ENCODE measurements around the gene IFITM1.
A peak's percentile ranks its signal among the peaks of the same experiment; 100 is the strongest.
"Not testable (repeated sequence)": the region's sequence is repeated elsewhere in the genome, so short reads cannot be mapped to it uniquely, and the experiment has no call there.

IFITM1 gene

GRCh38 chr11:311013-311748 lies 2.7 kb upstream of the IFITM1 start:
- H3K27ac ChIP-seq; H3K9ac ChIP-seq (ENCODE audit: insufficient read length); H3K36me3 ChIP-seq (ENCODE audit: insufficient read depth, low read length); H3K4me3 ChIP-seq; DNase-seq (ENCODE audit: low read depth, low spot score); H3K9me3 ChIP-seq (ENCODE audit: low read depth, low read length): not testable (repeated sequence)

GRCh38 chr11:312092-312816 lies 1.6 kb upstream of the IFITM1 start:
- no peak for DNase-seq (ENCODE audit: low read depth, low spot score)
- Histone ChIP-seq H3K9ac (ENCODE audit: insufficient read length) (peak overlapping the region; percentile 52), H3K4me3 (no peak overlapping the region; the same call in 1 of the 2 replicates), H3K36me3 (ENCODE audit: insufficient read depth, low read length) (no peaks in the 10 kb centered on the region), H3K9me3 (ENCODE audit: low read depth, low read length) (no peaks in the 10 kb centered on the region), H3K27ac (peak overlapping the region; percentile 94)
- TF ChIP-seq POLR2AphosphoS5 (IDR thresholded peaks at IDR 0.05; ENCODE audit: borderline replicate concordance, low read depth, low read length): no peak
- TF ChIP-seq FOXP2 (optimal IDR thresholded peaks at IDR 0.05; ENCODE audit: control extremely low read depth, extremely low read length, insufficient read depth): no peak
- no peak for TF ChIP-seq EZH2 (IDR thresholded peaks at IDR 0.05)

GRCh38 chr11:313304-313786 lies 495 bp upstream of the IFITM1 start:
- Histone ChIP-seq H3K27ac (peak overlapping the region; percentile 94), H3K9ac (ENCODE audit: insufficient read length) (peak overlapping the region; percentile 52), H3K4me3 (peak overlapping the region; percentile 79), H3K36me3 (ENCODE audit: insufficient read depth, low read length) (no peaks in the 10 kb centered on the region), H3K9me3 (ENCODE audit: low read depth, low read length) (no peaks in the 10 kb centered on the region)
- TF ChIP-seq POLR2AphosphoS5 (IDR thresholded peaks at IDR 0.05; ENCODE audit: borderline replicate concordance, low read depth, low read length): no peak
- TF ChIP-seq FOXP2 (optimal IDR thresholded peaks at IDR 0.05; ENCODE audit: control extremely low read depth, extremely low read length, insufficient read depth): no peak
- no peak for TF ChIP-seq EZH2 (IDR thresholded peaks at IDR 0.05)
- DNase-seq (ENCODE audit: low read depth, low spot score): no peak

GRCh38 chr11:314554-314875 lies 675 bp downstream of the IFITM1 start:
- H3K9ac ChIP-seq (ENCODE audit: insufficient read length): peak overlapping the region; percentile 52
- not testable (repeated sequence) for DNase-seq (ENCODE audit: low read depth, low spot score); H3K36me3 ChIP-seq (ENCODE audit: insufficient read depth, low read length); H3K9me3 ChIP-seq (ENCODE audit: low read depth, low read length); H3K27ac ChIP-seq
- H3K4me3 ChIP-seq: peak overlapping the region; percentile 79

GRCh38 chr11:315051-315481 lies 1.2 kb downstream of the IFITM1 start:
- Histone ChIP-seq H3K27ac (no peak overlapping the region), H3K4me3 (peak overlapping the region; percentile 48), H3K36me3 (ENCODE audit: insufficient read depth, low read length) (no peaks in the 10 kb centered on the region), H3K9ac (ENCODE audit: insufficient read length) (no peak overlapping the region), H3K9me3 (ENCODE audit: low read depth, low read length) (no peaks in the 10 kb centered on the region)
- DNase-seq (ENCODE audit: low read depth, low spot score): no peak
- TF ChIP-seq EZH2 (IDR thresholded peaks at IDR 0.05) (no peak), POLR2AphosphoS5 (IDR thresholded peaks at IDR 0.05; ENCODE audit: borderline replicate concordance, low read depth, low read length) (no peak), FOXP2 (optimal IDR thresholded peaks at IDR 0.05; ENCODE audit: control extremely low read depth, extremely low read length, insufficient read depth) (no peak)

- no peak for TF ChIP-seq POLR2AphosphoS5 (IDR thresholded peaks at IDR 0.05; ENCODE audit: borderline replicate concordance, low read depth, low read length)
- TF ChIP-seq FOXP2 (optimal IDR thresholded peaks at IDR 0.05; ENCODE audit: control extremely low read depth, extremely low read length, insufficient read depth): no peak
- no peak for TF ChIP-seq EZH2 (IDR thresholded peaks at IDR 0.05)
- no peak overlapping the region for H3K27ac ChIP-seq
- no peak overlapping the region for H3K9ac ChIP-seq (ENCODE audit: insufficient read length)
- H3K9me3 ChIP-seq (ENCODE audit: low read depth, low read length): no peaks in the 10 kb centered on the region
- peak overlapping the region; percentile 48; the same call in 1 of the 2 replicates for H3K4me3 ChIP-seq
- no peak for DNase-seq (ENCODE audit: low read depth, low spot score)
- no peaks in the 10 kb centered on the region for H3K36me3 ChIP-seq (ENCODE audit: insufficient read depth, low read length)
Measured at GRCh38 chr11:315516-315994, 1.7 kb downstream of the IFITM1 start.

GRCh38 chr11:316031-316701 lies 2.3 kb downstream of the IFITM1 start:
- Histone ChIP-seq H3K27ac (no peak overlapping the region), H3K9me3 (ENCODE audit: low read depth, low read length) (no peaks in the 10 kb centered on the region), H3K4me3 (no peak overlapping the region), H3K9ac (ENCODE audit: insufficient read length) (no peak overlapping the region), H3K36me3 (ENCODE audit: insufficient read depth, low read length) (no peaks in the 10 kb centered on the region)
- TF ChIP-seq POLR2AphosphoS5 (IDR thresholded peaks at IDR 0.05; ENCODE audit: borderline replicate concordance, low read depth, low read length) (no peak), EZH2 (IDR thresholded peaks at IDR 0.05) (no peak), FOXP2 (optimal IDR thresholded peaks at IDR 0.05; ENCODE audit: control extremely low read depth, extremely low read length, insufficient read depth) (no peak)
- no peak for DNase-seq (ENCODE audit: low read depth, low spot score)

- Histone ChIP-seq H3K4me3 (no peak overlapping the region), H3K9ac (ENCODE audit: insufficient read length) (no peak overlapping the region)
Measured at GRCh38 chr11:316891-317301, 3.1 kb downstream of the IFITM1 start.

GRCh38 chr11:317668-318404 lies 4.0 kb downstream of the IFITM1 start:
- not testable (repeated sequence) for H3K9me3 ChIP-seq (ENCODE audit: low read depth, low read length); H3K4me3 ChIP-seq; H3K36me3 ChIP-seq (ENCODE audit: insufficient read depth, low read length); H3K9ac ChIP-seq (ENCODE audit: insufficient read length); DNase-seq (ENCODE audit: low read depth, low spot score)
- H3K27ac ChIP-seq: peak overlapping the region; percentile 67

More at GRCh38 chr11:316891-317301, 3.1 kb downstream of the IFITM1 start:
- DNase-seq (ENCODE audit: low read depth, low spot score): no peak
- TF ChIP-seq POLR2AphosphoS5 (IDR thresholded peaks at IDR 0.05; ENCODE audit: borderline replicate concordance, low read depth, low read length): no peak
- Histone ChIP-seq H3K9me3 (ENCODE audit: low read depth, low read length) (no peaks in the 10 kb centered on the region), H3K27ac (peak overlapping the region; percentile 67; the same call in 1 of the 2 replicates), H3K36me3 (ENCODE audit: insufficient read depth, low read length) (no peaks in the 10 kb centered on the region)

- not testable (repeated sequence) for H3K9ac ChIP-seq (ENCODE audit: insufficient read length); H3K27ac ChIP-seq; H3K9me3 ChIP-seq (ENCODE audit: low read depth, low read length); DNase-seq (ENCODE audit: low read depth, low spot score); H3K36me3 ChIP-seq (ENCODE audit: insufficient read depth, low read length)
- peak overlapping the region; percentile 92 for H3K4me3 ChIP-seq
Measured at GRCh38 chr11:318405-319120, 4.7 kb downstream of the IFITM1 start.

All from SK-N-MC (cell line).